IMR-90 (cell line): Measurements from ENCODE around the gene CCDC102B. TPM values are rescaled to one million over a fixed set of nuclear protein-coding genes. Genes with fewer than 3 reads are reported as not detected.

Experiments used
- ATAC-seq: fragments of 200-7000 bp; cut with Tn5 transposase; 2 replicates; pipeline ENCODE4 v1.9.1; 2020; ENCODE audit warnings: low read depth, mild to moderate bottlenecking, moderate library complexity
- BruUV-seq: library from RNA; stranded (reverse); fragments of 400-500 nt; replicated peaks from 2 replicates; lab custom pipeline; 2021; lab: Mats Ljungman, UMichigan
- CTCF ChIA-PET: fragments of 300-600 bp; formaldehyde crosslinking; extraction: SDS; loops from one replicate; lab custom pipeline; 2021; ENCODE audit warnings: antibody characterized with exemption; lab: Yijun Ruan, JAX
- POLR2A ChIA-PET: fragments of 300-600 bp; sonication (Branson Sonifier 250); formaldehyde crosslinking; loops from one replicate; lab custom pipeline; 2022; ENCODE audit warnings: antibody characterized with exemption; ENCODE audit not compliant: unreplicated experiment; lab: Charles Lee
- DNase-seq: peaks from one replicate; pipeline ENCODE4 v3.0.0; 2013
- H2AFZ ChIP-seq: replicated peaks from 2 replicates; pipeline ENCODE3; 2013; ENCODE audit warnings: low read length, mild to moderate bottlenecking; ENCODE audit not compliant: poor library complexity
- H2AK5ac ChIP-seq: 2 replicates; pipeline ENCODE4 v1.6.1; 2013; ENCODE audit warnings: low read depth, low read length, inconsistent platforms
- H2AK9ac ChIP-seq: replicated peaks from 2 replicates; pipeline ENCODE3; 2013; ENCODE audit warnings: mild to moderate bottlenecking, low read depth, low read length, moderate library complexity; ENCODE audit not compliant: poor library complexity
- H2BK120ac ChIP-seq: 2 replicates; pipeline ENCODE4 v1.6.1; 2013; ENCODE audit warnings: low read depth, low read length, inconsistent platforms
- H2BK15ac ChIP-seq: 3 replicates; pipeline ENCODE4 v1.6.1; 2013; ENCODE audit warnings: low read depth, low read length, inconsistent platforms
- H2BK20ac ChIP-seq: 2 replicates; pipeline ENCODE4 v1.6.1; 2013; ENCODE audit warnings: low read depth, mild to moderate bottlenecking, inconsistent platforms, low read length, moderate library complexity
- H2BK5ac ChIP-seq: 2 replicates; pipeline ENCODE4 v1.6.1; 2013; ENCODE audit warnings: mild to moderate bottlenecking, low read depth, low read length, inconsistent platforms; ENCODE audit not compliant: poor library complexity, severe bottlenecking
- H3K14ac ChIP-seq: replicated peaks from 2 replicates; pipeline ENCODE4 v1.6.1; 2013; ENCODE audit warnings: low read depth, low read length, inconsistent platforms
- H3K18ac ChIP-seq: 2 replicates; pipeline ENCODE4 v1.6.1; 2013; ENCODE audit warnings: low read depth, low read length, control low read depth
- H3K23ac ChIP-seq: 2 replicates; pipeline ENCODE4 v1.6.1; 2013; ENCODE audit warnings: low read depth, low read length, inconsistent platforms
- H3K27ac ChIP-seq: 2 replicates; pipeline ENCODE4 v1.5.1; 2013; ENCODE audit warnings: mild to moderate bottlenecking, control low read depth, low read length; ENCODE audit not compliant: insufficient read depth
- H3K27me3 ChIP-seq: 2 replicates; pipeline ENCODE4 v1.6.1; 2013; ENCODE audit warnings: low read length; ENCODE audit not compliant: control insufficient read depth, insufficient read depth
- H3K36me3 ChIP-seq: 2 replicates; pipeline ENCODE4 v1.6.1; 2013; ENCODE audit warnings: low read length, mixed read lengths; ENCODE audit not compliant: control insufficient read depth, insufficient read depth
- H3K4ac ChIP-seq: 2 replicates; pipeline ENCODE4 v1.6.1; 2013; ENCODE audit warnings: low read depth, low read length, inconsistent platforms
- H3K4me1 ChIP-seq: 2 replicates; pipeline ENCODE4 v1.6.1; 2013; ENCODE audit warnings: low read length, mixed read lengths; ENCODE audit not compliant: control insufficient read depth, insufficient read depth
- H3K4me2 ChIP-seq: 2 replicates; pipeline ENCODE4 v1.6.1; 2013; ENCODE audit warnings: low read depth, mild to moderate bottlenecking, control low read depth, low read length, moderate library complexity
- H3K4me3 ChIP-seq: 2 replicates; pipeline ENCODE4 v1.5.1; 2013; ENCODE audit warnings: low read depth, mild to moderate bottlenecking, control low read depth, low read length, moderate library complexity; ENCODE audit not compliant: insufficient read depth
- H3K56ac ChIP-seq: 2 replicates; pipeline ENCODE4 v1.6.1; 2013; ENCODE audit warnings: low read length, inconsistent platforms; ENCODE audit not compliant: insufficient read depth; ENCODE audit errors: extremely low read depth
- H3K79me1 ChIP-seq, 2 experiments: 2 replicates each; pipeline ENCODE4 v1.6.1; 2013; ENCODE audit warnings: low read length in 2 of 2, inconsistent platforms in 1 of 2, low read depth in 1 of 2
- H3K9ac ChIP-seq: 2 replicates; pipeline ENCODE4 v1.6.1; 2013; ENCODE audit warnings: low read depth, low read length, control low read depth
- H3K9me1 ChIP-seq: 2 replicates; pipeline ENCODE4 v1.6.1; 2013; ENCODE audit warnings: low read length, inconsistent platforms; ENCODE audit not compliant: insufficient read depth
- H3K9me3 ChIP-seq: 2 replicates; pipeline ENCODE4 v1.6.1; 2013; ENCODE audit warnings: low read length; ENCODE audit not compliant: control insufficient read depth, insufficient read depth
- H4K20me1 ChIP-seq: 2 replicates; pipeline ENCODE4 v1.6.1; 2013; ENCODE audit warnings: low read length, inconsistent platforms; ENCODE audit not compliant: insufficient read depth
- H4K5ac ChIP-seq: 2 replicates; pipeline ENCODE4 v1.6.1; 2013; ENCODE audit warnings: mild to moderate bottlenecking, low read depth, low read length, control low read depth
- H4K8ac ChIP-seq, 2 experiments: 2 replicates each; pipeline ENCODE4 v1.6.1; 2013; ENCODE audit warnings: low read depth in 2 of 2, low read length in 2 of 2, control low read depth in 1 of 2, inconsistent platforms in 1 of 2
- H4K91ac ChIP-seq: 2 replicates; pipeline ENCODE4 v1.6.1; 2013; ENCODE audit warnings: low read depth, low read length, inconsistent platforms; ENCODE audit not compliant: insufficient read depth
- BHLHE40 ChIP-seq: fragments of 150-350 bp; IDR thresholded peaks from 2 replicates; pipeline ENCODE4 v1.6.1; 2016; ENCODE audit warnings: mild to moderate bottlenecking, low read depth, low read length
- SMC3 ChIP-seq: fragments of 150-350 bp; IDR thresholded peaks from 2 replicates; pipeline ENCODE4 v1.6.1; 2016; ENCODE audit warnings: low read depth, mild to moderate bottlenecking, antibody characterized with exemption, low read length, moderate library complexity
- WGBS, 2 experiments: methylation state at CpG; one replicate each; pipeline versions ENCODE4 v1.1.5 to v1.1.7; 2013; ENCODE audit warnings: missing lambda C conversion rate in 2 of 2; ENCODE audit not compliant: insufficient read length in 1 of 2; ENCODE audit errors: extremely low coverage in 2 of 2; 5-methylcytosine and 5-hydroxymethylcytosine counted together
- dilution Hi-C: fragments of 300-500 bp; cut with HindIII; formaldehyde crosslinking; loops from one replicate; pipeline ENCODE4 v1.14.3; 2018; ENCODE audit warnings: low sequenced_read_pairs; ENCODE audit not compliant: unreplicated experiment
- in situ Hi-C: fragments of 300-500 bp; cut with MboI; formaldehyde crosslinking; loops from 3 replicates; pipeline ENCODE4 v1.14.3; 2019; ENCODE audit warnings: low sequenced_read_pairs, inconsistent platforms, mixed read lengths
- intact Hi-C: fragments of 100-400 bp; cut with micrococcal nuclease; formaldehyde crosslinking; loops from 2 replicates; pipeline ENCODE4 v1.10.0; 2022
- polyA plus RNA-seq, 3 experiments: library from polyadenylated mRNA; depleted of rRNA; stranded (reverse); fragments of >200 nt; gene quantifications; 2 replicates each; pipeline ENCODE4 v1.2.3, GENCODE V29; 2012; ENCODE audit warnings: low replicate concordance in 1 of 3
- total RNA-seq: library from RNA; depleted of rRNA; stranded (reverse); fragments of >200 nt; gene quantifications from 2 replicates; pipeline ENCODE4 v1.2.3, GENCODE V29; 2012

Gene CCDC102B
- total and polyA plus RNA-seq, 2 of the 4 experiments (the other 2 are of a cell fraction) = 0.54 to 1.4 TPM

- TF ChIP-seq BHLHE40 (no peak), SMC3 (no peak)
- CTCF ChIA-PET = no interaction called here
- WGBS, 2 experiments = no CpG with 5 or more reads among the region's 2 CpGs
Observed at GRCh38 chr18:68985172-68985820, 187.4 kb downstream of the CCDC102B start.

More at GRCh38 chr18:68985172-68985820, 187.4 kb downstream of the CCDC102B start:
- H4K91ac ChIP-seq = no peak overlapping the region
- H3K9me3 ChIP-seq = no peaks in the 10 kb centered on the region
- no peak overlapping the region for H2AFZ ChIP-seq
- no peak overlapping the region for H3K18ac ChIP-seq
- no peak overlapping the region for H3K27ac ChIP-seq
- POLR2A ChIA-PET = no interaction called here
- DNase-seq (no peak), ATAC-seq (no peak)
- no peak overlapping the region for H2BK20ac ChIP-seq
- H3K9me1 ChIP-seq = no peaks in the 10 kb centered on the region; the same call in 1 of the 2 replicates
- H3K56ac ChIP-seq = no peak overlapping the region
- H3K4me3 ChIP-seq = no peak overlapping the region
- no peak overlapping the region for H4K8ac ChIP-seq
- no peaks in the 10 kb centered on the region for H3K79me1 ChIP-seq
- BruUV-seq = no TSS peak
- dilution Hi-C loops = no loop called here
- H3K4me2 ChIP-seq = no peak overlapping the region
- H3K23ac ChIP-seq = no peak overlapping the region
- H2BK5ac ChIP-seq = no peak overlapping the region
- intact Hi-C loops = loop anchor here (10.0 kb wide), 1 partner anchor 1490 kb away; no protein-coding TSS in a partner anchor
- no peak overlapping the region for H3K9ac ChIP-seq
- H2BK15ac ChIP-seq = no peak overlapping the region
- in situ Hi-C loops = no loop called here
- no peak overlapping the region for H2AK9ac ChIP-seq
- H3K27me3 ChIP-seq = no peaks in the 10 kb centered on the region
- H2BK120ac ChIP-seq = no peak overlapping the region
- no peaks in the 10 kb centered on the region for H4K20me1 ChIP-seq
- no peak overlapping the region for H2AK5ac ChIP-seq
- H3K4ac ChIP-seq = no peak overlapping the region
- no peak overlapping the region for H4K5ac ChIP-seq
- no peaks in the 10 kb centered on the region for H3K4me1 ChIP-seq
- H3K36me3 ChIP-seq = no peaks in the 10 kb centered on the region
- no peak overlapping the region for H3K14ac ChIP-seq
